Right lobe of liver (tissue), 6 donors: Measurements from ENCODE around the gene SOX15. TPM values are rescaled to one million over a fixed set of nuclear protein-coding genes. Genes with fewer than 3 reads are reported as not detected.
"Not testable (repeated sequence)": the region's sequence is repeated elsewhere in the genome, so short reads cannot be mapped to it uniquely, and the experiment has no call there.

Experiments
- ATAC-seq, 4 donors: fragments of 200-7000 bp; cut with Tn5 transposase; one replicate each; pipeline ENCODE4 v1.9.1; 2020; ENCODE audit warnings: mild to moderate bottlenecking in 4 of 4, moderate library complexity in 4 of 4
- DNase-seq, 3 donors: peaks; one replicate each; pipeline ENCODE4 v3.0.0-alpha.2; 2020
- H3K27ac ChIP-seq, 3 donors: fragments of 200-600 bp; one replicate each; pipeline ENCODE4 v1.8.0; 2022
- H3K27me3 ChIP-seq, 2 donors: fragments of 200-600 bp; one replicate each; pipeline ENCODE4 v1.8.0; 2022
- H3K36me3 ChIP-seq, 4 donors: fragments of 200-600 bp; sonication (generic) in 1 of 4; one replicate each; pipeline versions ENCODE4 v1.5.1 to v1.8.0; 2017 to 2022; ENCODE audit warnings: control low read depth in 1 of 4
- H3K4me1 ChIP-seq, 4 donors: fragments of 200-600 bp; sonication (generic) in 1 of 4; one replicate each; pipeline versions ENCODE4 v1.5.1 to v1.8.0; 2017 to 2022; ENCODE audit warnings: control low read depth in 1 of 4
- H3K4me3 ChIP-seq, 3 donors: fragments of 200-600 bp; one replicate each; pipeline ENCODE4 v1.8.0; 2022
- H3K9me3 ChIP-seq, 4 donors: fragments of 200-600 bp; sonication (generic) in 1 of 4; one replicate each; pipeline versions ENCODE4 v1.5.1 to v1.8.0; 2017 to 2022; ENCODE audit warnings: control low read depth in 1 of 4
- CTCF ChIP-seq, 4 donors: fragments of 200-600 bp in 3 of 4; fragments of 450-650 bp in 1 of 4; IDR thresholded peaks; one replicate each; pipeline versions ENCODE4 v1.5.1 to v1.8.0; 2016 to 2022; ENCODE audit warnings: antibody characterized with exemption in 4 of 4, mild to moderate bottlenecking in 2 of 4
- POLR2A ChIP-seq: fragments of 450-650 bp; IDR thresholded peaks from one replicate; pipeline ENCODE4 v1.6.1; 2017; ENCODE audit warnings: antibody characterized with exemption, mild to moderate bottlenecking
- WGBS: methylation state at CpG from one replicate; pipeline ENCODE4 v1.1.6; 2018; ENCODE audit warnings: low coverage, low lambda C conversion rate; ENCODE audit not compliant: insufficient coverage; ENCODE audit errors: missing lambda C conversion rate; 5-methylcytosine and 5-hydroxymethylcytosine counted together
- intact Hi-C, 2 donors: fragments of 100-400 bp; cut with DNase I; formaldehyde crosslinking; loops; one replicate each; pipeline versions ENCODE4 v1.11.2 to v1.14.1; 2022
- total RNA-seq, 6 experiments: library from RNA; depleted of rRNA in 2 of 6; stranded (reverse); fragments of >200 nt in 2 of 6; fragmentation: NEBNext Ultra II Directional in 3 of 6; extraction: Animal tissue kit (Norgen Biotek cat#: 25700) in 3 of 6; gene quantifications; one replicate each; pipeline versions ENCODE4 v1.1.0 to v1.2.4, GENCODE V29; 2016 to 2023
- donor health status: DM: no; HTN: yes; CAD: no.
- donor health status: DM: no; HTN: no; CAD: no.
- donor health status: DM: no; HTN: no; CAD: no.
- donor health status: DM: no; HTN: yes; CAD: no.
- donor health status: DM: no; HTN: yes; CAD: no.

Gene SOX15
- total RNA-seq, 6 experiments from 2014 or later = not detected

DNA sequence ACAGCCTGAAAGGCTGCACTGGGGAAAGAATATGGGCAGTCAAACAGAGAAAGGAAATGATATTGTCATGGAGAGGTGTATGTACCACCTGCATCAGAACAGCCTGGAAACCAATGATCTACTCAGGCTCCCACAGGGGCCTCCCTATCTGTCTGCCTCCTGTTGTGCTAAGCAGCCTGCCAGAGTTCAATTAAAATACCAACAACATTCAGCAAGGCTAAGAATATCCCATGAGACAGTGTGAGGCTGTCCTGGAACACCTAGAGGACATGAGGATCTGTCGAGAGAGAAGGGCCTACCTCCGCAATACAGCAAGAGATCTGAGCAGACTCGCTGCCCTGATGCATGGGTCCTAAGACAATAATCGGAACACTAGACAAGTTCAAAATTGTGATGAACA is 16.4 kb upstream of the SOX15 start:
- no peak for ATAC-seq
- Histone ChIP-seq H3K9me3 (no peaks in the 10 kb centered on the region), H3K27me3 (no peaks in the 10 kb centered on the region), H3K4me1 (peaks cover 0 to 10% (median under 1%) of the 10 kb centered on the region in 4 donors), H3K36me3 (peaks cover 4 to 45% (median 26%) of the 10 kb centered on the region in 4 donors), H3K27ac (no peak overlapping the region), H3K4me3 (no peak overlapping the region)
- intact Hi-C loops = no loop called here
- no peak for TF ChIP-seq CTCF (IDR thresholded peaks at IDR 0.05)
- TF ChIP-seq POLR2A = no peak
- no peak for DNase-seq
- WGBS = 95% methylated on average over 4 of the region's 4 CpGs

DNA sequence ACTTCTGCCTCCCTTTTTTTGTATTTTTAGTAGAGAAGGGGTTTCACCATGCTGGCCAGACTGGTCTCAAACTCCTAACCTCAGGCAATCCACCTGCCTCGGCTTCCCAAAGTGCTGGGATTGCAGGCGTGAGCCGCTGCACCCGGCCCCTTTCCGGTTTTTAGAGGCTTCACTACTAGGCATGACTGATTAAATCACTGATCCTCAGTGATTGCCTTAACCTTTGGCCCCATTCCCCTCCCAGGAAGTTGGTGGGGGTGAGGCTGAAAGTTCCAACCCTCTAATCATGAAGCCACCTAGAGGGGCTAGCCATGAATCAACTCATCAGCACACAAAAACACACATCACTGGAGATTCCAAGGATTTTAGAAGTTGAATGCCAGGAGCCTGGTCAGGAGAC is 7.7 kb upstream of the SOX15 start:
- H3K27me3 ChIP-seq, H3K27ac ChIP-seq, H3K4me1 ChIP-seq, H3K4me3 ChIP-seq, H3K9me3 ChIP-seq: not testable (repeated sequence)
- WGBS = 63% methylated on average over 4 of the region's 5 CpGs
- intact Hi-C loops = loop anchor here in 1 of 2 donors (10.0 kb wide), 1 partner anchor 77 kb away; no protein-coding TSS in a partner anchor
- DNase-seq = peak in 1 of 3 donors; percentile 7
- peak in 1 of 4 donors; percentile 46 for ATAC-seq
- peaks cover 10 to 94% (median 56%) of the 10 kb centered on the region in 4 donors for H3K36me3 ChIP-seq

GRCh38 chr17:7593296-7593695 is 3.4 kb upstream of the SOX15 start:
- Histone ChIP-seq H3K4me3 (no peak overlapping the region), H3K36me3 (peaks cover 4 to 67% (median 31%) of the 10 kb centered on the region in 4 donors), H3K27me3 (no peaks in the 10 kb centered on the region), H3K4me1 (no peaks in the 10 kb centered on the region), H3K9me3 (no peaks in the 10 kb centered on the region), H3K27ac (no peak overlapping the region)
- intact Hi-C loops = loop anchor here in 1 of 2 donors (10.0 kb wide), 1 partner anchor 82 kb away; no protein-coding TSS in a partner anchor
- DNase-seq (peak in 1 of 3 donors; percentile 37), ATAC-seq (no peak)
- WGBS = 88% methylated on average over 11 of the region's 12 CpGs
- no peak for TF ChIP-seq POLR2A

DNA sequence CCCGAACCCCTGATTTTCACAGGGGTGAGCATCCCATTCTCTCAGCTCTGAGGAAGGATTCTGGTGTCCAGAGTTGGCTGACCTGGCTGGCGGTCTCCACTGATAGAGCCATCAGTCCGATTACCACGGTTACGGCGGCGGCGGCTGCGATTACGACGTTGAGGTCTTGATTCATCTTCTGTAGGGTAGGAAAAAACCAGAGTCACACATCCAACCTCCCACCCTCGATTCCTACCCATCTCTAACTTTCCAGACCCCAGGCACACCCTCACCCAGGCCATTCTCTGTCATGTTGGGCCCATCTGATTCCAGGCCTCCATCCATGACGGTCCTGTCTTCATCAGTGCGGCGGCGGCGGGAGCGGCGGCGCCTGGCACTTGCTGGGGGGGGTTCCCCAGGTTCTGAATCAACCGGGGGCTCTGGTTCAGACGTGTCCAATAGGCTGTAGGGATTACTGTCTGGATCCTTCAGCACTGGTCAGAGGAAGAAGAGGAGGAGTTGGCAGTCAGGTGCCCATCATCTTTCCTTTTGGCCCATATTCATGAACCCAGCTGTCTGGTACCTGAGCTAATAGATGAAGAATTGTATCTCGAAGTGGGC is 2.6 kb upstream of the SOX15 start:
- intact Hi-C loops = loop anchor here in 1 of 2 donors (10.0 kb wide), 1 partner anchor 82 kb away; no protein-coding TSS in a partner anchor
- no peak for TF ChIP-seq CTCF (IDR thresholded peaks at IDR 0.05)
- no peak for TF ChIP-seq POLR2A
- WGBS = 86% methylated on average over 13 of the region's 23 CpGs
- Histone ChIP-seq H3K4me3 (no peak overlapping the region), H3K9me3 (no peaks in the 10 kb centered on the region), H3K27me3 (no peaks in the 10 kb centered on the region), H3K27ac (no peak overlapping the region), H3K36me3 (peaks cover 4 to 67% (median 29%) of the 10 kb centered on the region in 4 donors), H3K4me1 (no peaks in the 10 kb centered on the region)
- no peak for ATAC-seq
- no peak for DNase-seq

DNA sequence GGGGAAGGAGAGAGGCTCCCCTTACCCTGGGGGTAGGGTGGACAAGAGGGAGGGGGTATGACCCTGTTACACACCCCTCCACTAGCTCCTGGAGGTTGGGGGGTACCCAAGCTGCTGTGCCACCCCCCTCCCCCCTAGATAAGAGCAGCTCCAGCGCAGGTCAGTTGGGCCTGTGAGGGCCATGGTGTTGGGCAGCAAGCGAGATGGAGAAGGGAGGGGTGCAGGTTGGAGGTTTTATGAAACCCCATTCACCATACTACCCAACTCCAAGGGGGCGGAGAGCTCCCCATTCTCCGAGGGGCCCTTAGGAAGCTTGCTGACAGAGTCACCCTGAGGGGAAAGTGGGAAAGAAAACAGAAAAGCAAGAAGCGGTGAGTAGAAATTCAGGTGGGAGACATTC is 1.7 kb upstream of the SOX15 start:
- no peak for TF ChIP-seq POLR2A
- no peak for TF ChIP-seq CTCF (IDR thresholded peaks at IDR 0.05)
- no peaks in the 10 kb centered on the region for H3K27me3 ChIP-seq
- H3K4me3 ChIP-seq = no peak overlapping the region
- no peaks in the 10 kb centered on the region for H3K4me1 ChIP-seq
- peaks cover 4 to 63% (median 26%) of the 10 kb centered on the region in 4 donors for H3K36me3 ChIP-seq
- DNase-seq = no peak
- no peak for ATAC-seq
- 60% methylated on average over 1 of the region's 5 CpGs for WGBS
- H3K9me3 ChIP-seq = no peaks in the 10 kb centered on the region
- intact Hi-C loops = loop anchor here in 1 of 2 donors (10.0 kb wide), 1 partner anchor 83 kb away; no protein-coding TSS in a partner anchor
- no peak overlapping the region for H3K27ac ChIP-seq
